T follicular helper cell (primary cell): ENCODE results near the gene SESN1.

ENCODE experiments used
- DNase-seq: peaks from one replicate; pipeline ENCODE4 v3.0.0-alpha.2; 2020; ENCODE audit warnings: low read depth

The SESN1 gene

GRCh38 chr6:109060571-109060970, 34.1 kb downstream of the SESN1 start:
- no peak for DNase-seq

- DNase-seq = no peak
Observed at GRCh38 chr6:109059571-109060021, 35.0 kb downstream of the SESN1 start.

- no peak for DNase-seq
Observed at GRCh38 chr6:109059153-109059552, 35.5 kb downstream of the SESN1 start.

- no peak for DNase-seq
Observed at GRCh38 chr6:109058620-109059019, 36.0 kb downstream of the SESN1 start.

- DNase-seq = no peak
Observed at GRCh38 chr6:109056661-109057060, 38.0 kb downstream of the SESN1 start.

- DNase-seq = no peak
Observed at GRCh38 chr6:109055771-109056235, 38.8 kb downstream of the SESN1 start.

GRCh38 chr6:109053336-109053735, 41.3 kb downstream of the SESN1 start:
- no peak for DNase-seq

GRCh38 chr6:109052852-109053251, 41.8 kb downstream of the SESN1 start:
- no peak for DNase-seq

- no peak for DNase-seq
Observed at GRCh38 chr6:109052018-109052651, 42.5 kb downstream of the SESN1 start.

- no peak for DNase-seq
Observed at GRCh38 chr6:109051301-109052017, 43.2 kb downstream of the SESN1 start.

- DNase-seq = no peak
Observed at GRCh38 chr6:109050447-109051102, 44.1 kb downstream of the SESN1 start.

- DNase-seq = no peak
Observed at GRCh38 chr6:109050012-109050411, 44.6 kb downstream of the SESN1 start.

- DNase-seq = no peak
Observed at GRCh38 chr6:109048670-109049415, 45.8 kb downstream of the SESN1 start.

- DNase-seq = no peak
Observed at GRCh38 chr6:109048176-109048575, 46.5 kb downstream of the SESN1 start.

GRCh38 chr6:109045493-109045892, 49.2 kb downstream of the SESN1 start:
- DNase-seq = no peak

- no peak for DNase-seq
Observed at GRCh38 chr6:109039795-109040194, 54.9 kb downstream of the SESN1 start.

GRCh38 chr6:109038837-109039398, 55.7 kb downstream of the SESN1 start:
- DNase-seq = no peak

- DNase-seq = no peak
Observed at GRCh38 chr6:109036574-109037294, 57.9 kb downstream of the SESN1 start.

GRCh38 chr6:109034526-109034925, 60.1 kb downstream of the SESN1 start:
- DNase-seq = no peak

GRCh38 chr6:109033655-109034054, 61.0 kb downstream of the SESN1 start:
- no peak for DNase-seq

- no peak for DNase-seq
Observed at GRCh38 chr6:109031416-109031815, 63.2 kb downstream of the SESN1 start.
